Epithelial cell of prostate (primary cell): ENCODE measurements around the gene KATNBL1.
"Not testable (repeated sequence)": the region's sequence is repeated elsewhere in the genome, so short reads cannot be mapped to it uniquely, and the experiment has no call there.

Experiments
- DNase-seq: peaks from one replicate; pipeline ENCODE4 v3.0.0-alpha.2; 2011; ENCODE audit warnings: low read depth, low spot score
- H3K27ac ChIP-seq: fragments of 450-650 bp; 2 replicates; pipeline ENCODE4 v1.5.1; 2017; ENCODE audit warnings: mild to moderate bottlenecking

KATNBL1 gene

DNA sequence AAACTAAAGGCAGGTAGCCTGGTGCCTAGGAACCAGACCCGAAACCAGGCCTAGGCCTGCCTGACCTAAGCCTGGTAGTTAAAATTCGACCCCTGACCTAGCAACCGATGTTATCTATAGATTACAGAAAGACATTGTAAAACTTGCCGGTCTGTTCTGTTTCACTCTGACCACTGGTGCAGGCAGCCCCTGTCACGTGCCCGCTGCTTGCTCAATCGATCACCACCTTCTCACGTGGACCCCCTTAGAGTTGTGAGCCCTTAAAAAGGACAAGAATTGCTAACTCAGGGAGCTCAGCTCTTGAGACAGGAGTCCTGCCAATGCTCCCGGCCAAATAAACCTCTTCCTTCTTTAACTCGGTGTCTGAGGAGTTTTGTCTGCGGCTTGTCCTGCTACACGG lies 88.1 kb downstream of the KATNBL1 start:
- not testable (repeated sequence) for DNase-seq, H3K27ac ChIP-seq

DNA sequence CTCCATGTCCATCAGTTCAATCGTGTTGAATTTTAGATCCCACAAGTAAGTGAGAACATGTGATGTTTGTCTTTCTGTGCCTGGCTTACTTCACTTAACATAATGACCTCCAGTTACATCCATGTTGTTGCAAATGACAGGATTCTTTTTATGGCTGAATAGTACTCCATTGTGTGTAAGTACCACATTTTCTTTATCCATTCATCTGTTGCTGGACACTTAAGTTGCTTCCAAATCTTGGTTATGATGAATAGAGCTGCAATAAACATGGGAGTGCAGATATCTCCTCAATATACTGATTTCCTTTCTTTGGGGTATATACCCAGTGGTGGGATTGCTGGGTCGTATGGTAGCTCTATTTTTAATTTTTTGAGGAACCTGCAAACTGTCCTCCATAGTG lies 89.5 kb downstream of the KATNBL1 start:
- DNase-seq, H3K27ac ChIP-seq: not testable (repeated sequence)

DNA sequence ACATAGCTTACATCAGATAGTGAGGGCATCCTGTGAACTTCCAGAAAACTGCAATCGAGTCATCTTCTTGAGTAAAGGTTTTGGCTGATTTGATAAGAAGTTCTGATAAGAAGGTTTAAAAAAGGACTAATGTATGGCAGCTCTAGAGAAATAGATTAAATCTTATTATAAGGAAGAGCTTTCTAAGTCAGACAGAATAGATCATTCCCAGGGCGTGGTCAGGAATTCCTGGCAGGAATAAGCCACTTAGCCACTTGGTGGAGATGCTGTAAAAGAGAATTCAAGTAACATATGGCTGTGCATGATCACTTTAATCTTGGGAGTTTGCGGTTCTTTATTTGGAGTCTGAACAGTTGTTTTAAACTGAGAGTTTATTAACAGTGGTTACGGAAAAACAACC lies 90.6 kb downstream of the KATNBL1 start:
- H3K27ac ChIP-seq = no peak overlapping the region
- no peak for DNase-seq

DNA sequence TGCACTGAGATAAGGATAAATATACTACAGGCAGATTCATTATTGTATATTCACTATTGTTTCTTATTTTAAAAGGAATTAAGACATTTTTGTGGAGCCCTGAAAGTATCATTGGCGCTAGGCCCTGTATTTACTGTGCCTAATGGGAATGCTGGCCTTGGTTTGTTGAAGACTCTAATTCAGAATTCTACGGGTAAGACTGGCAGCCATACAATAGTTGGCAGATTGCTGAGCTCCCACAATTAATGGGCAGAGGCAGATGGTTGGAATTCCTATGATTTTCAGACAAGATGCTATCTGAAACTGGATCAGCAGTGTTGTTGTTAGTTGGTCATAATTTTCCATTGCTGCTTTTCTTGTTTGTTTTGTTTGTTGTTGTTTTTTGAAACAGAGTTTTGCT lies 93.3 kb downstream of the KATNBL1 start:
- DNase-seq = no peak
- H3K27ac ChIP-seq = no peak overlapping the region

DNA sequence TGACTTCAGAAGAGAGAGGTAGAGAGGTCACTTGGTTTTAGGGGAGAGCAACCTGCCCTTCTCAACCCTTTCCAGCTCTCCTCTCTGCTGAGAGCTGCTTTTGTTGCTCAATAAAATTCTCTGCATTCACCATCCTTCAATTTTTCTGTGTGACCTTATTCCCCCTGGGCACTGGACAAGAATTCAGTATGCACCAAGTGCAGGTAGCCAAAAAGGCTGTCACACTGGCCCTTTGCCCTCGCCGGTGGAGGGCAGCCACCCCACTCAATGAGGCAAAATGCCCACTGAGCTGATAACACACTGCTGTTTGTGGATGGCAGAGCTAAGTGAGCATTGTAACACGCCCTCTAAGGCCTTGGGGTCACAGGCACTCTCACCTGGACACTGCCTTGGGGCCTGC lies 95.2 kb downstream of the KATNBL1 start:
- H3K27ac ChIP-seq = no peak overlapping the region
- no peak for DNase-seq

DNA sequence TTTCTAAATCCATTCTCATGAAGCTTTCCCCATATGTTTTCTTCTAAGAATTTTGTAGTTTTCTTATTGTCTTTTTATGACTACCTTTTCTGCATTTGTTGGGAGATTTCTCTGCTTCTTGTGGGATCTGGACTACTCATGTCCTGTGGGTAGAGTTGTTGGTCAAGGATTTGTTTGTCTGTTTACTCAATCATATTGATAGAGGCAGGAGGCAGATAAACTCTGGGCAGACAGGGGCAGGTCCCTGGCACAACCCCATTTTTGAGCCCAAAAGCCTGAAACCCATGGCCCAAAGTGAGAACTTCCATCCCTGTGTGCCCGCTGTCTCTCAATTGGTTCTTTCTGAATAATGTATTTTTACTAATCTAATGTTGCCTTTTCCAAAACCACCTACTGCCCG lies 95.7 kb downstream of the KATNBL1 start:
- H3K27ac ChIP-seq = no peak overlapping the region
- DNase-seq = no peak

DNA sequence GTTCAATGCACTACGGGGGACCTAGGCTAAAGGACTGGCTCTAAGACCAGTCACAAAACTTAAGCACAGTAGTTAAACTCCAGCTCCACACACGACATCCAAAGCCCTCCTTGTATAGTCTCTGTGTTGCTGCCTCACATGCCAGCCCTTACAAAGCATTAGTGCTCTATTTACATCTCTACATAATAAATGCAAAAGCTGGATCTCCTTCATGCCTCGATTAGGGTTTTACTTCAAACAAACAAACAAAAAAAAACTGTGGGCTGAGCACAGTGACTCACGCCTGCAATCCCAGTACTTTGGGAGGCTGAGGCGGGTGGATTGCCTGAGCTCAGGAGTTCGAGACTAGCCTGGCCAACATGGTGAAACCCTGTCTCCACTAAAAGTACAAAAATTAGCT lies 98.4 kb downstream of the KATNBL1 start:
- no peak for DNase-seq
- H3K27ac ChIP-seq = no peak overlapping the region

DNA sequence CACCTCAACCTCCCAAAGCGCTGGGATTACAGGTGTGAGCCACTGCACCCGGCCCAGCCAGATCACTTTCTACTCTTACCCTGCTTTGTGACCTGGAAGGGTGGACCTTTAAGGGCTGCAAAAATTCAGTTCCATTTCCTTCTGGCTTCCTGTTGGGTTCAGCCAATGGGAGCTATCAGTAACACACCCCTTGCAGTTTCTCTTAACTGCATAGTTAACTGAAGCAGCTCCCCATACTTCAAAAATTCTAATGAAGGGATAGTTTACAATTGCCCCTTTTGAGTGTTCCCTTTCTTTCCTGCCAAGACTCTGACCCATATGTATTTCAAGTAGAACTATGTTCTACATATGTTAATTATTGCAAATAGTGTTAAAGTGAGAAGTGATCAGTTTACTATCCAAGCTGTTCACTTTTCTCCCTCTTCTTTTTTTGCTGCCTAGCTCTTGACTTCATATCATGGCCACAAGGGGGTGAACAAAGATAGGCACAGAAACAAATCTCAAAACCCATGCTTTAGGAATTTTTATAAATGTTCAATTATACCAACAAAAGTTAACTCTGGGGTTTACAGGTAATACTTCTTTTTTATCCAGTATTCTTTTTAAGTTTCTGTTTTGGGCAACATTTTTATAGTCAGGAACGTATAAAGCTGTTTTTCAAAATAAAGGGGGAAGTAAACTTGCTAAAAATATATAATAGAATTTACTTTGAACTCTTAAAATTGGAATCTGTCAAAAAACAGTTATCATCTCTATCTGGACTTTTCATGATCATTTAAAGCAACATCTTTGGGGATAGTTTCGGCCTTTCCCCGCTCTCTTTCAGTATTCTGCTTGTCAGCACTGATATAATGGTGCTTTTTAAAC lies 99.9 kb downstream of the KATNBL1 start:
- no peak overlapping the region for H3K27ac ChIP-seq
- no peak for DNase-seq

DNA sequence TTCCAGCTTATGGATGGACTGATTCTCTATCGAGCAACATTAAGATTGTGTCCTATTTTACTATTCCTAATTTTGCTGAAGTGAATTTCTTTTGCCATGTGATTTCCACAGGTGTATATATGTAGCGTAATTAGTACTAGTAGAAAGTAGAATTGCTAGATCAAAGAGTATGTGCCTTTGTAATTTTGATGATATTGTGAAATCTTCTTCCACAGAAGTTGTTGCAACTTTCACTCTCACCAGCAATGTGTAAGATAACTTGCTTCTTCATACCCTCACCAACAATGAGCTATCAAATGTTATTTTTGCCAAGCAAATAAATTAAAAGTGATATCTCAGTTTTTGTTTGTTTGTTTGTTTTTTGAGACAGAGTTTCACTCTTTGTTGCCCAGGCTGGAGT lies 102.6 kb downstream of the KATNBL1 start:
- no peak for DNase-seq
- H3K27ac ChIP-seq = no peak overlapping the region

DNA sequence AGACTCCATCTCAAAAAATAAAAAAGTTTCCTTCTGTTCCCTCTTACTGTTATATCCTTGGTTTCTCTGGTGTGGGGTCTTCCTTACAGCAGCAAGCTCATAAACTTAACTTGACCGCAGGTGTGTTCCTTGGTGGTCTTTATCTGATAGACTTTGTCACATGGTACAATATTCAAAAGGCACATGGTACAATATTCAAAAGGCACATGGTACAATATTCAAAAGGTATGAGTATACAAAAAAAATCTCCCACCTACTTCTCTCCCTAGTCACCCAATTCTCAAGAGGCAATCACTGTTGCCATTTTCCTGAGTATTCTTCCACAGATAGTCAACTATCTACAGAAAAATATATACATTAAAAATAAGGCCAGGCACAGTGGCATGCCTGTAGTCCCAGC lies 103.5 kb downstream of the KATNBL1 start:
- H3K27ac ChIP-seq = no peak overlapping the region
- DNase-seq = no peak

DNA sequence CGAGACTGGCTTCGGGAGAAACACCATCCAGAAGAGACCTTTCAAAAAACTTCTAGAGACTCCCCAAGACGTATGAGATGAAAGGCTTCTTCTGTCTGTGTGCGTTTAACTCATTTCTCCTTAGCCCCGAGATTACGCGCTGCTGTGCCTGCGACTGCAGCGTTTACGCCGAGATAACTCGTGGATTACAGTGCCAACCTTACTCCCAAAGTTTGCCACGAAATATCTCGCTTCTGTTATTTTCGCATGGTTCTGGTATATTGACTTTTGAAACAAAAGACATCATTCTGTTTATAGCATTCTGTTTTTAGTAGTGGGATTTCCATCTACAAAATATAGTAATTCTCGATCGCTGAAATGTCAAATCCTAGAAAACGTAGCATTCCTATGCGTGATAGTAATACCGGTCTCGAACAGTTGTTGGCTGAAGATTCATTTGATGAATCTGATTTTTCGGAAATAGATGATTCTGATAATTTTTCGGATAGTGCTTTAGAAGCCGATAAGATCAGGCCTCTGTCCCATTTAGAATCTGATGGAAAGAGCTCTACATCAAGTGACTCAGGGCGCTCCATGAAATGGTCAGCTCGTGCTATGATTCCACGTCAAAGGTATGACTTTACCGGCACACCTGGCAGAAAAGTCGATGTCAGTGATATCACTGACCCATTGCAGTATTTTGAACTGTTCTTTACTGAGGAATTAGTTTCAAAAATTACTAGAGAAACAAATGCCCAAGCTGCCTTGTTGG lies 107.5 kb downstream of the KATNBL1 start:
- peak overlapping the region; percentile 81 for H3K27ac ChIP-seq
- no peak for DNase-seq

DNA sequence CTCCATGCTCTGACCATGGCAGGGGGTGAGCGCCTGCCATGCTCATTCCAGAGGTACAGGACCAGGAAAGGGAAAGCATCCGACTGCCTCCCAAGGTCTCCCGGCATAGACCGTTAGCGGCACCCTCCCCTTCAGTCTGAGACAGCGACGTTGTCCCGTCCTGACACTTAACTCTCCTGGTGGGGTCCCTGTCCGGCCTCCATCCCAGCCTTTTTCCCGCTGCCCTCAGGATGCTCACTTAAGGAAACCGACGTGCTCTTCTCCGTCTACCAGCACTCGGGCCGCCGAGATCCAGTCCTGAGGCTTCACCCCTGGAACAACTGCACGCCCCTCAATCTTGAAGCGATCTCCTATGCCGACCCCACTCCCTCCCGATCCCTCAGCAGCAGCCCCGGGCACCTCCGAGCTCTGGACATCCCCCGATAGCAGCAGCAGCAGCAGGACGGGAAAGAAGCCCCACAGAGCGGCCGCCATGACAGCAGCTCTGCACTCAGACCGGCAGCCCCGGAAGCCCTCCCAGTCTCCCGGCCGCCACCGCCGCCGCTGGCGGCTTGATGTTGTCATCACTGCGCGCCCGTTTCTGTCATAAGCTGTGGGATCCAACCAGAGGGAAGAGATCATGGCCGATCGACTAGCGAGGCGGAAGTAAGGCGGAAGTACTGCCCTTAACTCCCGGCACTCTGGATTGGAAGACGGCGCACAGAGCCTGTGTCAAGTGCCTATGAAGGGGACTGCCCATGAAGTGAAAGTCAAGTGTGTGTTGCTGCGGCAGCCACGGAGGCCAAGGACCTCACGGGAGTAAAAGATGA lies 108.3 kb downstream of the KATNBL1 start, which contains the start of the genes EMC7 and PGBD4:
TSS of gene EMC7 (minus strand) at position 497 of the 809 bp plus-strand sequence. CDS start at position 474, 23 bp downstream.
TSS of gene PGBD4 (plus strand) at position 718 of the 809 bp plus-strand sequence. CDS start 449 bp downstream, outside the sequence.
- DNase-seq = peak; percentile 98
- peak within 1 kb of the TSS; percentile 81 for H3K27ac ChIP-seq

DNA sequence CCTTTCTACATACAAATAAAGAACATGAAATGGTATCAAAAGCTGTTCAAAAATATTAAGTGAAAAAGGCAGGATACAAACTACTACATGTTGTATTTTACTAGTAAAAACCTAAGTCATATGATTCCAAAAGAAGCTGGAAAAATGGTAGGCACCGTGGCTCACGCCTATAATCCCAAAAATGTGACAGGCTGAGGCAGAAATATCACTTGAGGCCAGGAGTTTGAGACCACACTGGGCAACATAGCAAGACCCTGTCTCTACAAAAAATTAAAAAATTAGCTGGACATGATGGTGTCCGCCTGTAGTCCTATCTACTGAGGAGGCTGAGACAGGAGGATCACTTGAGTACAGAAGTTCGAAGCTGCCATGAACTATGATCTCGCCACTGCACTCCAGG lies 110.0 kb downstream of the KATNBL1 start:
- DNase-seq = no peak
- no peak overlapping the region for H3K27ac ChIP-seq
